ENCODE results near the gene ASPSCR1. TPM values are rescaled to one million over a fixed set of nuclear protein-coding genes. Genes with fewer than 3 reads are reported as not detected.
"Not testable (repeated sequence)": the region's sequence is repeated elsewhere in the genome, so short reads cannot be mapped to it uniquely, and the experiment has no call there.

Gene ASPSCR1
- total RNA-seq, 1 donor from 2014 or later = 45.4 TPM

DNA sequence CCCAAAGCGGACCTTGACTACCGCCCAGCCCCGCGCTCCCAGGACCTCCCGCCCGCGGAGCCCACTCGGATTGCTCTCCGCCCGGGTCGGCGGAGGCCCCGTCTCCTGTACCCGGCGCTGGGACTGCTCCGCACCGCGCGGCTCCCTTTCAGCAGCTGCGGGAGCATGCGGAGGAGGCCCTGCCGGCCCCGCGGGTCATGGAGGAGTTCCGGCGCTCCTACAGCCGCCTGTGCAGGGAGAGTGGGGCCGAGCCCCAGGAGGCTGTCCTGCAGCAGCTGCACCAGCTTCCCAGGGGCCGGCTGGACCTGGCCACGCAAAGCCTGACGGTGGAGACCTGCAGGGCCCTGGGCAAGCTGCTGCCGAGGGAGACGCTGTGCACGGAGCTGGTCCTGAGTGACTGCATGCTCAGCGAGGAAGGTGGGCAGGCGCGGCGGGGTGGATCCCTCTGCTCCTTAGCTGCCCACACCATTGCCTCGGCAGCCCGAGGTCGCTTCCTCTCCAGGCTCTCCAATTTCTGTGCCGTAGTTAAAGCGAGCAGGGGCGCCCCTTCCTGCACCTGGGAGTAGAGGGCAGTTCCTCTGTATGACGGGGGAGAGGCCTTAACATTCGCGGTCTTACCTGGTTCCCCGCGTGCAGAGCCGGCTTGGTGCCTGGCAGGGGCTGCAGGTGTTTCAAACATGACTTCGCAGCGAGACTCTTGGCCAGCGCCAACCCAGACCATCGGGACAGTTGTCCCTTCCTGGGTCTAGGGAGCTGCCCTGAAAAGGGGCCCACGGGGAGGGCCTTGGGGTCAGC is 46.2 kb downstream of the ASPSCR1 start:
- no peak for DNase-seq (ENCODE audit: low spot score)

DNA sequence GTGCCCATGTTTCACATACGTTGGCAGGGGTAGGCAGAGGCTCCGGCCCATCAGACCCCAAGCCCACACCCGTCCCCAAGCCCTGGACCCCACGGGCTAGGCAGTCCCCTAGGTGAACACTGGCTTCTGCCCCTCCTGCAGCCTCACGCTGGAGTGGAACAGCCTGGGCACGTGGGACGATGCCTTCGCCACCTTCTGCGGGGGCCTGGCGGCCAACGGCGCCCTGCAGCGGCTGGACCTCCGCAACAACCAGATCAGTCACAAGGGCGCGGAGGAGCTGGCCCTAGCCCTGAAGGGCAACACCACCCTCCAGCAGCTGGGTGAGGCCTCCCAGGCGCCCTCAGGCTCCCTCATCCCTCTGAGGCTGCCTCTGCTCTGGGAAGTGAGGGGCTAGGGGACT is 47.4 kb downstream of the ASPSCR1 start:
- no peak for DNase-seq (ENCODE audit: low spot score)

DNA sequence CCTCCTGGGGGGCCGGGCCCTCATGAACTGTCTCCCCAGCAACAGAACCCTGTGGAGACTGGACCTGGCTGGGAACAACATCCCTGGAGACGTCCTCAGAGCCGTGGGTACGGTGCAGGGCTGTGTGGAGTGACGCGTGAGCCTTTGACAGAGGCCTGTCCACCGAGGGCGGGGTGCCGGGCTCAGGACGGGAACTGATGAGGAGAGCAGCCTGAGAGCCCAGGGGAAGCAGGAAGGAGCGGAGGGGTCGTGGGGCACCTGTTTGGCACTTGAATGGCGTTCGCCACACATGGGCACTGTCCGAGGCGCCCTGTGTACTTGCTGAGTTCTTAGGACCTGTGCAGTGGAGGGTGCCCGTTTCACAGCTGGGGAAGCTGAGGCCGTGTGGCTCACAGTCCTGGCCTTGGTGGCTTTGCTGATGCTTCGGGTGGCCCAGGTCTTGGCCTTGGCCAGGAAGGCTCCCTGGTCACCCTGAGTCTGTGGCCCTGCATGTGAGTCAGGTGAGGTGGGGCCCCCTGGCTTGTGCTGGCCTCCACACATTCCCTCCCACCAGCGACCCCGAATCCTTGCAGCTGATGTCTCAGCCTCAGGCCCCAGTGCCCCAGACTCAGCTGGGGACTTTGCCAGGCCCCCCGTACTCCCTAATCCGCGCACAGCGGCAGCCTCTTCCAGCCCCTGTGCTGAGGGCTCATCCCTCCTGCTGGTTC is 48.1 kb downstream of the ASPSCR1 start:
- no peak for DNase-seq (ENCODE audit: low spot score)

DNA sequence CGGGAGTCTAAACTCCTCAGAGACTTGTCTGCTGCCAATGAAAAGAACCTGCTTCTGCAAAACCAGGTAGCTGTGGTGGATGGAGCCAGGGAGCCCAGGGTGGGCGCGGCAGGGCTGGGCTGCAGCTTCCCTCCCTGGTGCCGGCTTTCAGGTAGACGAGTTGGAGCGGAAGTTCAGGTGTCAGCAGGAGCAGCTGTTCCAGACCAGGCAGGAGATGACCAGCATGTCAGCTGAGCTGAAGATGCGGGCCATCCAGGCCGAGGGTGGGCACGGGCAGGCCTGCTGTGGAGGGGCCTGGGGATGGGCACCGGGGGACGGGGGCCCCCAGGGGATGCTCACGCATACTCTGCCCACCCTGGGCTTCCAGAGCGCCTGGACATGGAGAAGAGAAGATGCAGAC is 50.8 kb downstream of the ASPSCR1 start:
- no peak for DNase-seq (ENCODE audit: low spot score)

DNA sequence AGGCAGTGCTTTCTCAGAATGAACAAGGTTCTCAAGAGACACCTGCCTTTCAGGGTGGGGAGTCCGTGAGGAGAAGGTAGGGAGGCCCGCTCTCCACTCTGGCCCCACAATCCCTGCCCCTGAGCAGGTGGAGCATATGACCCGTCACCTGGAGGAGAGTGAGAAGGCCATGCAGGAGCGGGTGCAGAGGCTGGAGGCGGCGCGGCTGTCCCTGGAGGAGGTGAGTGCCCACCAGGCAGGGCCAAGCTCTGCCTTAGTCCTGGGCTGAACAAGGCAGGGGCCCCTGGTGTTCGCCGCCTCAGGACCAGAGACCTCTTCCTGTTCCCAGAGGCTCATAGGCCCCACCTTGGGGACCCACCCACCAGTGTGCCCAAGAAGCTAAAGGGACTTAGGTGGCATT is 51.5 kb downstream of the ASPSCR1 start:
- DNase-seq (ENCODE audit: low spot score) = no peak

DNA sequence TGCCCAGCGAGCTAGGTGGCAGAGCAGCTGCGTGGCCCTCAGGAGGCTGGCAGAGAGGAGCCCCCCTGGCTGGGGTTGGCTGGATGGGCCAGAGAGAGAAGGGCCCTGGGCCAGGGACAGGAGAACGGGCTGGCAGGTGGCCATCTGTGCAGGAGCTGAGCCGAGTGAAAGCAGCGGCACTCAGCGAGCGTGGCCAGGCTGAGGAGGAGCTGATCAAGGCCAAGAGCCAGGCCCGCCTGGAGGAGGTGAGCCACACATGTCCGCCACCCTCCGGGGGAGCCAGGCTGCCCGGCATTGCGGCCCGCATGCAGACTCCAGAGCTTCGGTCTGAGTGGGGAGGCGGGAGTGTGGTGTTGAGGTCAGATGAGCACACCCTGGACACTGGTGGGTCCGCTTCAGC is 52.0 kb downstream of the ASPSCR1 start:
- no peak for DNase-seq (ENCODE audit: low spot score)

DNA sequence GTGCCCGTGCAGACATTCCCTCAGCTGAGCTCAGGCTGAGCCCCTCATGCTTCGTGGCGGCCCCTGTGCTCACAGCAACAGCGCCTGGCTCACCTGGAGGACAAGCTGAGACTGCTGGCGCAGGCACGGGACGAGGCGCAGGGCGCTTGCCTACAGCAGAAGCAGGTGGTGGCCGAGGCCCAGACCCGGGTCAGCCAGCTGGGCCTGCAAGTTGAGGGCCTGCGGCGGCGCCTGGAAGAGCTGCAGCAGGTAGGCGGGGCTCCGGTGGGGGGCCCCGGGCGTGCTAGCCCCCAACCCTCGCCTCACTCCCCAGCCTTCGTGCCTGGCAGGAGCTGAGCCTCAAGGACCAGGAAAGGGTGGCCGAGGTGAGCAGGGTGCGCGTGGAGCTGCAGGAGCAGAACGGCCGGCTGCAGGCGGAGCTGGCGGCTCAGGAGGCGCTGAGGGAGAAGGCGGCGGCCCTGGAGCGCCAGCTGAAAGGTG is 52.6 kb downstream of the ASPSCR1 start:
- no peak for DNase-seq (ENCODE audit: low spot score)

DNA sequence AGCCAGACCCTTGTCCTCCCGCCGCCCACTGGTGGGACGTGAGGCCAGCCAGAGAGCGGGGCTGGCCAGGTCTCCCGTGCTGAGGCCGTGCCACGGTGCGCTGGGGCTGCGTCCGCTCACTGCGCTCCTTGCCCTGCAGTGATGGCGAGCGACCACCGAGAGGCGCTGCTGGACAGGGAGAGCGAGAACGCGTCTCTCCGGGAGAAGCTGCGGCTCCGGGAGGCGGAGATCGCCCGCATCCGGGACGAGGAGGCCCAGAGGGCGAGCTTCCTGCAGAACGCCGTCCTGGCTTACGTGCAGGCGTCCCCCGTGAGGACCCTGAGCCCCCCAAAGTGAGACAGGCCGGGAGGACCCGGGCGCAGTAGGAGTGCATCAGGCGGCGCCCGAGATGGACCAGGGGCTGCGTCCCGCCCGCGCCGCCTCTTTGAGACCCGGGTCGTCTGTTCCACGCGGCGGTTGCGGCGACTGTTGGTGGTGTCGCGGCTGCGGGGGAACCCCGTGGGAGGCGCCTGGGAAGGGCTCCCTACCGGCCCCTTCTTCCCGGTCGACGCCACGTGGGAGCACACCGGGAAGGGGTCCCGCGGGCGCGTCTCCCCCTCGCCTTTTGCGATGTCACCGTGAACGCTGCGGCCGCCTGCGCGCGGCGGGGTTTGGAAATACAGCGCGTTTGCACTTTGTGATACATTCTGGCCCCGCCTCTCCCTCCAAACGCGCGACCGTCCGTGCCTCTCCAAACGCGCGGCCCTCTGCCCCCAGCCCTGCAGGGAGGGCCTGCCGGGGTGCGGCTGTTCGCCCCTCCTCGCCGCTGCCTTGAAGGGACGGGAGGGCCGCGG is 53.3 kb downstream of the ASPSCR1 start:
- peak; percentile 77 for DNase-seq (ENCODE audit: low spot score)

DNA sequence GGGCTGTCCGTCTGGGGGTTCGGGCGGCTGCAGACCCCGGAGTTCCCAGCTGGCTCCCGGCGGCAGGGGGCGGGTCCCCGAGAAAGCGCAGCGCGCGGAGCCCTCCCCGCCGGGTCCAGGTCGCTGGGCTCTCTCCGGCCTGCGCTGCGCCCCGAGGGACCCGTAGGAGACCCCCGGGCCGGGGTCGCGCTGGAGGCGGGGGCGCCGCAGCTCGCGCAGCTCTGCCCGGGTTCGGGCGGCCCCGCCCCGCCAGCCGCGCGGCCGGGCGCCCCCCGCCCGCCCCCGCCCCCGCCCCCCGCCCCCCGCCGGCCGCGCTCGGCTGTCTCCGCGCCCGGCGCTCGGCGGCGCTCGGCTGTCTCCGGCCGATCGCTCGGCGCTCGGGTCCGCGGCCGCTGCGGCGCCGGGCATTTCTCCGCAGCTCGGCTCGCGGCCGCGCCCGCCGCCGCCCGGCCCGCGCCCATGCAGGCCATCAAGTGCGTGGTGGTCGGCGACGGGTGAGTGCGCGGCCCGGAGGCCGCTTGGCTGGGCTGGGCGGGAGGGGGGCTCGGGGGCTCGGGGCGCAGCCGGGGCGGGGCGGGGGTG is 54.0 kb downstream of the ASPSCR1 start, which contains the start of gene RAC3:
TSS of gene RAC3 (plus strand) at position 376 of the 582 bp plus-strand sequence. CDS start at position 460, 84 bp downstream.
- no peak for DNase-seq (ENCODE audit: low spot score)

DNA sequence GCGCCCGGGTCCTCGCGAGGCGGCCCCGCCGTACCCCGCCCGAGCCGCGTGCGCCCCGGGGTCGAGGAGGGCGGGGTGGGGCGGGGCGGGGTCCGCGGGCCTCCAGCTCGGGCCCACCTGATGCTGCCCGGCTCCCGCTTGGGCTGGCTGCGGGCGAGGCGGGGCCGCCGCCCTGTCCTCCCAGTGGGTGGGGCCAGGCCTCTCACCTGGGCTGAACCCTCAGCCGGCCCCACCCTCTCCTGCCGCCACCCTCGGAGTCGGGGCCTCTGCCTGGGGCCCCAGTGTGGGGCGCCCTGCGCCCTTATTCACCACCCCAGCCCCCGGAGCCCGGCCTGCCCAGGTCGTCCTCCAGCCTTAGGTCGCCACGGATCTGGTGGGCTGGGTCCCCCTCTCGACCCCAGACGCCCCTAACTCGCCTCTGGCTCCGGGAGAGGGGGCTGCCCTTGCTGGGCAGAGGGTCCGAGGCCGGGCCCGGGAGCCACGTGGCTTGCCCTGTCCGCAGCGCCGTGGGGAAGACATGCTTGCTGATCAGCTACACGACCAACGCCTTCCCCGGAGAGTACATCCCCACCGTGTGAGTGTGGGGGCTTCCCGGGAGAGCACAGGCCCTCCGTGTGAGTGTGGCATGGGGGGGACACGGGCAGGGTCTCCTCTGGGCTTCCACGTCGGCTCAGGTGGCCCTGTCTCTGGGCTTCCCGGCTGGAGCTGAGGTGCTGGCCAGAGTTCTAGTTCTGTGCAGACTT is 54.6 kb downstream of the ASPSCR1 start:
- DNase-seq (ENCODE audit: low spot score) = no peak

DNA sequence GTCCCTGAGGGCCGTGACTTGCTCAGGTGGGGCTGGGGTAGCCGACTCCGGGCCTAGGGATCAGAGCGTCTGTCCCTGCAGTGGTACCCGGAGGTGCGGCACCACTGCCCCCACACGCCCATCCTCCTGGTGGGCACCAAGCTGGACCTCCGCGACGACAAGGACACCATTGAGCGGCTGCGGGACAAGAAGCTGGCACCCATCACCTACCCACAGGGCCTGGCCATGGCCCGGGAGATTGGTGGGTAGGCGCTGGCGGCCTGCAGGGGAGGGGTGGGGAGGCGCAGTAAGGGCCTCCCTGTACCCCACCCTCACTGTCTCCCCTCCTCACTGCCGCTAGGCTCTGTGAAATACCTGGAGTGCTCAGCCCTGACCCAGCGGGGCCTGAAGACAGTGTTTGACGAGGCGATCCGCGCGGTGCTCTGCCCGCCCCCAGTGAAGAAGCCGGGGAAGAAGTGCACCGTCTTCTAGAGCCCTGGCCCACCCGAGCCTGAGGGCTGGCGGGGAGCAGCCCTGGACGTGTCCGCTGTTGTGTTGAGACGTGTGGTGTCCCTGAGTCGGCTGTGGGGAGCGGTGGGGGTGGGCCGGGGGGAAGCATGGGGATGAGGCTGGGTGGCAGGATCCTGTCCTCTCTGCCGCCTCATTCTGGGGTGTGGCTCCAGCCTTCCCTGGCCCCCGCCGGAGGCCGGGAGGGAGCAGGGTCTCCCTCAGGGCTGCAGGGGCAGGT is 56.1 kb downstream of the ASPSCR1 start:
- no peak for DNase-seq (ENCODE audit: low spot score)

DNA sequence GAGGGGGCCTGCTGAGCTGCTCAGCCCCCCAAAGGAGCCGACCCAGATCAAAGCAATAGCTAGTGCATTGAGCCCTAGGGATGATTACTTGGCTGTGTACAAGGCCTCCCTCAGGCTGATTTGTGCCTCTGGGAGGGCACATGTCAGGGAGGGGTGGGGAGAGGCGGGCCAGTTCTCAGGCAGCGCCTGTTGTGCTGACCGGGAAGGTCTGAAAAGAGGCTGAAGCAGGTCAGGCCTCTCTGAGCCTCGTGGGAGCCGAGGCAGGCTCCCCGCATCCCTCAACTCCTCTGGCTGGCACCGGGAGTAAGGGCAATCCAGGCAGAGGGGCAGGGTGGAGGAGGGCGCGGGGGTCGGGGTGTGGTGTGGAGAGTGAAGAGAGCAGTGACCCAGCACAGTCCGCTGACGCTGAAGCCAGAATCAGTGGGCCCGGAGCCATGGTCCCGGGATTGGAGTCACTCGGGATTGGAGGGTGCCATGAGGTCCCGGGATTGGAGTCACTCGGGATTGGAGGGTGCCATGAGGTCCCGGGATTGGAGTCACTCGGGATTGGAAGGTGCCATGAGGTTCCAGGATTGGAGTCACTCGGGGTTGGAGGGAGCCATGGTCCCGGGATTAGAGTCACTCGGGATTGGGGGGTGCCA is 57.1 kb downstream of the ASPSCR1 start:
- no peak for DNase-seq (ENCODE audit: low spot score)

DNA sequence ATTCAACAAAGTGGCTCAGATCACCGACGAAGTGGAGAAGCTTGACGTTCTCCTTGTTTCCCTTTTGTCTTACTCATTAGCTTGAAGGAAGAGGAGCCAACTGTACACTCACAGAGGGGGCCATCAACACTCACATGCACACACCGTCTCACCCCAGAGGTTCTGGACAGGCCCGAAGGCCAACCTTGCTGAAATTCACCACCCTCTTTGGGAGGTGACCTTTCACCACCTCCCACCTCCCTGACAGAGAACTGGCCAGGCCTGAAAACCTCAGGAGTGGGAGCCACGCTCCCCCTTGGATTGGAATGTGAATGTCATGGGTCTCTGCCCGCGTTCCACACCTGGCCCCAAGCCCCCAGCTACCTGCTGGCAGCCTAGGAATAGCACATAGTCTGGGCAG is 58.1 kb downstream of the ASPSCR1 start:
- DNase-seq (ENCODE audit: low spot score) = no peak

DNA sequence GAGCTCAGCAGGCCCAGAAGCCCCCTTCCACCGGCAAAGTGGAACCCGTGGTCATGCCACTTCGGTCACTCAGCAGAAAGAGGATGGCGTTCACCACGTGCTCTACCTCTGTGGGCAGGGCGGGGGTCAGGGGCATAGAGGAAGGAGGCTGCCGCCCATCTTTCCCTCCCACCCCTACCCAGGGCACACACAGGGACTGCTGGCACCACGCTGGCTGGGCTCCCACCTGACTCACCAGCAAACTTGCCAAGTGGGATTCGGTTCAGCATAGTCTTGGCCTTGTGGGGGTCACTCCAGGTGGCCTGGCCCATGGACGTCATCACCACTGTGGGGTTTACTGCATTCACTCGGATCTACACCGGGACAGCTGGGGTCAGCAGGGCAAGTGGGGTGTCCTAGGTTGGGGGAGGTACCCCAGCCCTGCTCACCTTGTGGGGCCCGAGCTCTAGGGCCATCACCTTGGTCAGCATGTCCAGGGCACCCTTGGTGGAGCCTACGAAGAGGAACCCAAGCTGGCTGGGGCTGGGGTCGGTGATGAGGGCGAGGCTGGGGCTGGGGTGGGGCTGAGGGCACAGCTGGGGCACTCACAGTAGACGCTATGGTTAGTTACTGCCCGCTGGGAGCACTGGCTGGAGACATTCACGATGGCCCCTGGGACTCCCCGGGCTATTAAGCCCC is 58.7 kb downstream of the ASPSCR1 start:
- DNase-seq (ENCODE audit: low spot score) = no peak

DNA sequence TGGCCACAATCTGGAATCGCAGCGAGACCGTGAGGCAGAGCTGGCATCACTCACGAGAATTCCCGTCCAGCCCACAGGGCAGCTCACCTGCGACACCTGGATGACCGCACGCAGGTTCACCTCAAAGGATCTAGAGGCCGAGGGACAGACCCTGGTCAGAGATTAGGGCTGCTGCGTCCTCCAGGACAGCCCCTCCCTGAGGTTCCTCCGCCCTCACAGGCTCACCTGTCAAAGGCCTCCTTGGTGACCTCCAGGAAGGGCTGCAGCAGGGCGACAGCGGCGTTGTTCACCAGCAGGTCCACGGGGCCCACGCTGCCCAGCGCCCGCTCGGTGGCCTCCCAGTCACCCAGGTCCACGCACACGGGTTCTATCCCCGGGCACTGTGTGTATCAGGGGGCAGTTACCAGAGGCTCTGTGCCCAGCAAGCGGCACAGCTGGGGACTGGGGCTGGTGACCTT is 59.2 kb downstream of the ASPSCR1 start:
- DNase-seq (ENCODE audit: low spot score) = no peak

DNA sequence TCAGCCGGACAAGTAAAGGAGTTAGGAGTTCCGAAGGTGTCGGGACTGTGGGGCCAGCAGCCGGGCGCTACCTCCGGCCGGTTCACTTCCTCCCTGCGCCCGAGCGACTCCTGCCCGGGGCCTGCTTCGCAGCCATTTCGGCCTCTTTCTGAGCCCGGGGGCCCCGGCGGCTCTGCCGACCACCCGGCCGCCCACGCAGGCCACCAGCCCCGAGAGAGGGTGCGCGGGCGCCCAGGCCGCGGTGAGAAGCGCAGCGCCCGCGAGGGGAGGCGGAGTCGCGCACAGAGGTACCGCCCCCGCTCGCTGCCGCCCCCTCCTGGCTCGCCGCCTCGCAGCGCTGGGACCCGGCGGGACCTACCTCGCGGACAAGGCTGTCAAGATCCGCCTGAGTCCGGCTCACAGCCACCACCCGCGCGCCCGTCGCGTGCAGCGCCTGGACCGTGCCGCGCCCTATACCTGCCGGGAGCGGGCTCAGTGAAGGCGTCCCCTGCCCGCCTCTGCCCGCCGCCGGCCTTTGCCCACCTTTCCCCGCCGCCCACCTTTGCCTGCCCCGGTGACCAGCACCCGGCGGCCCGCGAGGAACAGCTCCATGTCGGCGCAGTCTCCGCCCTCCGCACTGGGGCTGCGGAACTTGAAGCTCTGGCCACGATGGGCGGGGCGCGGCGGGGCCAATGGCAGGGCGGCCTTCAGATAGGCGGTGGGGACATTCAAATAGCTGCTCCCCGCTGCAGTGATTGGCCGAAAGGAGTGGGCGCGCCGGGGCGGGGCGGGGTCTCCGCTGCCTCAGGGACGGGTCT is 59.9 kb downstream of the ASPSCR1 start, which contains the start of gene DCXR:
TSS of gene DCXR (minus strand) at position 606 of the 797 bp plus-strand sequence. CDS start at position 591, 15 bp downstream.
- DNase-seq (ENCODE audit: low spot score) = peak; percentile 97

DNA sequence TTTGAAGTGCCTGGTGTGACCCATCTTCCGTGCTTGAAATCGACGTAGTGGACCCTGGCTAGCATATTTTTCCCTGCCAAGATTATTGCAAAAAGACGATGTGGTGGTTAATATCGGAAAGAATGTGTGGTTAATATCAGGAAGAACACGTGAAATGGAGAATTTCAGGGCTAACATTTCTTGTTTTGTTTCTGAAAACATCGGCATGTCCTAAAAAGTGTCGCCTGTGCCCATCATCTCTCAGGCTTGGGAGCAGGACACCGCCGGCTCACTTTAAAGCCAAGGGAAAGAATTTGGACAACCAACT is 60.4 kb downstream of the ASPSCR1 start:
- DNase-seq (ENCODE audit: low spot score) = no peak

DNA sequence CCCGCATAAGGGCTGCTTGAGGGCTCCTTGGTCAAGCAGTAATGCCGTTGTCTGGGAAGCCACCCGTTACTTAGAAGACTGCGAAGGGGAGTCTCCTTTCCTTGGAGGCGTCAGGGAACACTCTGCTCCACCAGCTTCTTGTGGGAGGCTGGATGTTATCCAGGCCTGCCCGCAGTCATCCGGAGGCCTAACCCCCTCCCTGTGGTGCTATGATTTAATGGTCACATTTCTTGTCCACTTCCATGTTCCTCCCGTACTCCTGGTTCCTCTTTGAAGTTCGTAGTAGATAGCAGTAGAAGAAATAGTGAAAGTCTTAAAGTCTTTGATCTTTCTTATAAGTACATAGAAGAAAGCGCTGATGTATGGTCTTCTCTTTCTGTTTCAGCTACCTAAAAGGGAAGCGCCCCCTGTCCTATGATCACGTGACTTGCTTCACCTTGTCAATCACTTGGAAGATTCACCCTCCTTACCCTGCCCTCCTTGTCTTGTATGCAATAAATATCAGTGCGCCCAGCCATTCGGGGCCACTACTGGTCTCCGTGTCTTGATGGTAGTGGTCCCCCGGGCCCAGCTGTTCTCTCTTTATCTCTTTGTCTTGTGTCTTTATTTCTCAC is 61.5 kb downstream of the ASPSCR1 start:
- DNase-seq (ENCODE audit: low spot score) = not testable (repeated sequence)
